HG02938 (cell line): ENCODE measurements around the gene ACAA1.
"Not testable (repeated sequence)": the region's sequence is repeated elsewhere in the genome, so short reads cannot be mapped to it uniquely, and the experiment has no call there.

ENCODE experiments used
- ATAC-seq: cut with Tn5 transposase; IDR thresholded peaks from one replicate; pipeline ENCODE4 v1.9.1; 2021; ENCODE audit warnings: mild to moderate bottlenecking, moderate library complexity; ENCODE audit not compliant: unreplicated experiment

The ACAA1 gene

DNA sequence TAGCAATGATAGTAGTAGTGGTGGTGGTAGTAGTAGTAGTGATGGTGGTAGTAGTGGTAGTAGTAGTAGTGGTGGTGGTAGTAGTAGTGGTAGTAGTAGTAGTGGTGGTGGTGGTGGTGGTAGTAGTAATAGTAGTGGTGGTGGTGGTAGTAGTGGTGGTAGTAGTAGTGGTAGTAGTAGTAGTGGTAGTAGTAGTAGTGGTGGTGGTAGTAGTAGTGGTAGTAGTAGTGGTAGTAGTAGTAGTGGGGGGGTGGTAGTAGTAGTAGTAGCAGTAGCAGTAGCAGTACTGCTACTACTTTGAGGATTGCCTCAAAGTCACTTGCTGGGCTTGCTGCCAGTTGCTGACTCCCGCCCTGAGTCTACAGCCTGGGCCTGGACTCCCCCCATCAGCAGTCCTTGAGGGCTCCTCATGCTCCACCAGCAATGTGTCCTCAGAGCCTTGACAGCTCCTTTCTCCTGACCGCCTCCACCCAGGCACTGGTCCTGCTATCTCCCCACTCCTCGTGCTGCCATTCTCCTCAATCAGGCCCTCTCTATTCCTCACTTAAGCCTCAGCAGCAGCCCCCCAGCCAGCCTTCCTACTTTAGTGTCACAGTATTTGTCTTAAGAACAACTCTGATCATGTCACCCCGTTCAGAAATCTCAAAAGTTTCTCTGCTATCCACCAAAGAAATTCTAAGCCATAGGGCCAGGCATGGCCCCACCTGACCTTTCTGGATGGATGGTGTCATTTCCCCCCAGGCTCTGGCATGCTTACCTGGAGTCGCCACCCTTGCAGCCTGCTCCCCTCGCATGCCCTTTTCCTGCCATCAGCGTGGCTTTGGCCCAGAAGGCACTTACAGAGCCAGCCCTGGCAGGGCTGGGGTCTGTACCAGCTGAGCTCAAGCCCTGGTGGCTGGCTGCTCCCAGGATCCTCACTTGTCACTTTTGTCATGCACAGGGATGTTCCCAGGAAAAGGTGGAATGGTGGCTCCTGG lies 52.3 kb downstream of the ACAA1 start:
- no peak for ATAC-seq

DNA sequence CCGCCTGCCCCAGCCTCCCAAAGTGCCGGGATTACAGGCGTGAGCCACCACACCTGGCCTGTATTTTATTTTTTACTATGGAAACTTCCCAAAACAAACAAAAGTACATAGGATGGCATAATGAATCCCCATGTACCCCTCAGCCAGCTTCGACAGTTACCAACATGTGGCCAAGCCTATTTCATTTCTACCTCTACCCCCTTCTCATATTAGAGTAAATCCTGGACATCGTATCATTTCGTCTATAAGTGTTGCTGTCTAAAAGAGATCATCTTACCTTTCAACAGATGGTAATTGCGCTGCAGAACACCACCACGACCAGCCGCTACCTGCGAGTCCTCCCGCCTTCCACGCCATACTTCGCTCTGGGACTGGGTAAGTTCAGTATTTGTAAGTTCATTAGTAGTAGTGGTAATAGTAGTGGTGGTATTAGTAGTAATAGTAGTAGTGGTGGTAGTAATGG lies 53.0 kb downstream of the ACAA1 start:
- ATAC-seq = no peak

DNA sequence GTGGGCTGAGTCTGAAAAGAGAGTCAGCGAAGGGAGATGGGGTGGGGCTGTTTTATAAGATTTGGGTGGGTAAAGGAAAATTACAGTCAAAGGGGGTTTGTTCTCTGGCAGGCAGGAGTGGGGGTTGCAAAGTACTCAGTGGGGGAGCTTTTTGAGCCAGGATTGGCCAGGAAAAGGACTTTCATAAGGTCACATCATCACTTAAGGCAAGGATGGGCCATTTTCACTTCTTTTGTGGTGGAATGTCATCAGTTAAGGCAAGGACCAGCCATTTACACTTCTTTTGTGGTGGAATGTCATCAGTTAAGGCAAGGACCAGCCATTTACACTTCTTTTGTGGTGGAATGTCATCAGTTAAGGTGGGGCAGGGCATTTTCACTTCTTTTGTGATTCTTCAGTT lies 53.7 kb downstream of the ACAA1 start:
- not testable (repeated sequence) for ATAC-seq

DNA sequence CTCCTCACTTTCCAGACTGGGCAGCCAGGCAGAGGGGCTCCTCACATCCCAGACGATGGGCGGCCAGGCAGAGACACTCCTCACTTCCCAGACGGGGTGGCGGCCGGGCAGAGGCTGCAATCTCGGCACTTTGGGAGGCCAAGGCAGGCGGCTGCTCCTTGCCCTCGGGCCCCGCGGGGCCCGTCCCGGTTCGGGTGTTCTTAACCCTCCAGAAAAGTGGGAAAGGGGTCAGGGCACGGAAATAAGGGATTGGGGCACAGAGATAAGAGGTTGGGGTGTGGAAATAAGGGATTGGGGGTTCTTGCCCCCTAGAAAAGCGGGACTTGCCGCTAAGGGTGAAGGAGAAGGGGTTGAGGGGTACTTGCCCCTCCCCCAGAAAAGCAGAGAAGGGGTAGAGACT lies 54.6 kb downstream of the ACAA1 start:
- not testable (repeated sequence) for ATAC-seq

DNA sequence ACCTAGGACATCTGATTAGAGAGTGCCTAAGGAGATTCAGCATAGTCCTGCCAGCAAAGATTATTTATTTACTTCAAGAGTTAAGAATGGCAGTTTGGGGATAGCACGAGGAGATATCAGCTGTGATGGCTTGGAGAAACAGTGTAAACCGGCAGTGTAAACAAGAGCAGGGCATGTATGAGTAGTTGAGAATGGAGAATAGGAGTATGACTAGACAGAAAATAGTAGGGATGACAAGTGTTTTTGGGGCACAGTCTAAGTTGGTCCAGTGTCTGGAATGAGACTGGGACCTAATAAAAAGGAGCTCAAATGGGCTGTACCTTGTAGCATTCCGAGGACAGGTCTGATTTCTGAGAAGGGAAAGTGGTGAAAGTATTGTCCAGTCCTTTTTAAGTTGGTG lies 59.9 kb downstream of the ACAA1 start:
- ATAC-seq = not testable (repeated sequence)
